ENCODE data around the gene RTTN. TPM values are rescaled to one million over a fixed set of nuclear protein-coding genes. Genes with fewer than 3 reads are reported as not detected.

RTTN gene
- total RNA-seq, 1 experiment from 2014 or later = 14.3 TPM

DNA sequence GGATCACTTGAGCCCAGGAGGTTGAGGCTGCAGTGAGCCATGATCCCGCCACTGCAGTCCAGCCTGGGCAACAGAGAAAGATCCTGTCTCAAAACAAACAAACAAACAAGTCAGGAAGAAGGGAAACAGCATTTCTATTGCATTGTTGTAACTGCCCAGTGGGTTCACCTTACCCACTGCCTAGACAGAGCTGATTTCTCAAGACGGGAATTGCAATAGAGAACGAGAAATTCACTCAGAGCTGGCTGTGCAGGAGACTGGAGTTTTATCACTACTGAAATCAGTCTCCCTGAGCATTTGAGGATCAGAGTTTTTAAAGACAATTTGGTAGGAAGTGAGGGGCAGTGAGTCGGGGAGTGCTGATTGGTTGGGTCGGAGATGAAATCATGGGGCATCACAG is 24.2 kb upstream of the RTTN start:
- TF ChIP-seq EZH2 (IDR thresholded peaks at IDR 0.05; ENCODE audit: low read depth) = no peak
- TF ChIP-seq, protein P1, sequence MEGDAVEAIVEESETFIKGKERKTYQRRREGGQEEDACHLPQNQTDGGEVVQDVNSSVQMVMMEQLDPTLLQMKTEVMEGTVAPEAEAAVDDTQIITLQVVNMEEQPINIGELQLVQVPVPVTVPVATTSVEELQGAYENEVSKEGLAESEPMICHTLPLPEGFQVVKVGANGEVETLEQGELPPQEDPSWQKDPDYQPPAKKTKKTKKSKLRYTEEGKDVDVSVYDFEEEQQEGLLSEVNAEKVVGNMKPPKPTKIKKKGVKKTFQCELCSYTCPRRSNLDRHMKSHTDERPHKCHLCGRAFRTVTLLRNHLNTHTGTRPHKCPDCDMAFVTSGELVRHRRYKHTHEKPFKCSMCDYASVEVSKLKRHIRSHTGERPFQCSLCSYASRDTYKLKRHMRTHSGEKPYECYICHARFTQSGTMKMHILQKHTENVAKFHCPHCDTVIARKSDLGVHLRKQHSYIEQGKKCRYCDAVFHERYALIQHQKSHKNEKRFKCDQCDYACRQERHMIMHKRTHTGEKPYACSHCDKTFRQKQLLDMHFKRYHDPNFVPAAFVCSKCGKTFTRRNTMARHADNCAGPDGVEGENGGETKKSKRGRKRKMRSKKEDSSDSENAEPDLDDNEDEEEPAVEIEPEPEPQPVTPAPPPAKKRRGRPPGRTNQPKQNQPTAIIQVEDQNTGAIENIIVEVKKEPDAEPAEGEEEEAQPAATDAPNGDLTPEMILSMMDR (conservative IDR thresholded peaks at IDR 0.05) = no peak
- H3K27me3 ChIP-seq (ENCODE audit: insufficient read depth, low read depth) = no peaks in the 10 kb centered on the region
- no peak overlapping the region for H2AFZ ChIP-seq
- H3K79me2 ChIP-seq (ENCODE audit: low read depth) = no peaks in the 10 kb centered on the region
- peaks cover 26% of the 10 kb centered on the region for H3K9me3 ChIP-seq (ENCODE audit: insufficient read depth, low read depth)
- H3F3A ChIP-seq (ENCODE audit: insufficient read depth, low read depth) = no peaks in the 10 kb centered on the region; the same call in 1 of the 2 replicates
- no peaks in the 10 kb centered on the region for H3K9me2 ChIP-seq (ENCODE audit: insufficient read depth)
- DNase-seq = no peak
- ChIA-PET CTCF (no interaction called here), POLR2A (ENCODE audit: unreplicated experiment) (no interaction called here)
- no peak overlapping the region for H3K27ac ChIP-seq
- H3K4me3 ChIP-seq = no peak overlapping the region
- H3K4me1 ChIP-seq (replicated peaks; ENCODE audit: insufficient read depth) = no peaks in the 10 kb centered on the region
- intact Hi-C loops (cut with micrococcal nuclease; ENCODE audit: unreplicated experiment) = no loop called here
- H4K20me1 ChIP-seq (ENCODE audit: insufficient read depth) = no peaks in the 10 kb centered on the region
- no peaks in the 10 kb centered on the region for H3K36me3 ChIP-seq (ENCODE audit: low read depth)
- no TSS peak for BruUV-seq (replicated peaks)
- H3K4me2 ChIP-seq = no peak overlapping the region

DNA sequence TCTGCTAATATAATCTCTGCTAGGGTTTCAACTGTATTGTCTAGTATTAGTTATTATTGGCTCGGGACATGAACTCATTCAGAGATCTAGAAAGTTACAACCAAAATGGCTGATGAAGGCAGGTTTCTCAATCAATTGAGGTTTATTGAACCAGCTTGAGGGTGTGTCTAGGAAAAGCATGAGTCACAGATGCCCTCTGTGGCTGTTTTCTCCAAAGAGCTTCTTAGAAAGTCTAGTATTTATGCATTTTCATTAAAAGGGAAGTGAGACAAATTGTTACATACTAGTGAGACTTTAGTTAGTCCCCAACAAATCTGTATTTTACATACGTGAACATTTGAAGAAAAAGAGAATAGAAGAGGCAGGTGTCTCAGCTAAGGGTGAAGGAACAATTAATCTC is 23.0 kb upstream of the RTTN start:
- H3K9me3 ChIP-seq (ENCODE audit: insufficient read depth, low read depth) = peaks cover 26% of the 10 kb centered on the region
- H3K9me2 ChIP-seq (ENCODE audit: insufficient read depth) = no peaks in the 10 kb centered on the region
- BruUV-seq (replicated peaks) = no TSS peak
- no peaks in the 10 kb centered on the region; the same call in 1 of the 2 replicates for H3F3A ChIP-seq (ENCODE audit: insufficient read depth, low read depth)
- POLR2A ChIA-PET (ENCODE audit: unreplicated experiment) = no interaction called here
- no peak overlapping the region for H3K4me3 ChIP-seq
- no peaks in the 10 kb centered on the region for H3K4me1 ChIP-seq (replicated peaks; ENCODE audit: insufficient read depth)
- no peak overlapping the region for H2AFZ ChIP-seq
- TF ChIP-seq, protein P1 (conservative IDR thresholded peaks at IDR 0.05) = no peak
- TF ChIP-seq EZH2 (IDR thresholded peaks at IDR 0.05; ENCODE audit: low read depth) = no peak
- no peaks in the 10 kb centered on the region for H4K20me1 ChIP-seq (ENCODE audit: insufficient read depth)
- H3K4me2 ChIP-seq = no peak overlapping the region
- intact Hi-C loops (cut with micrococcal nuclease; ENCODE audit: unreplicated experiment) = no loop called here
- H3K27ac ChIP-seq = no peak overlapping the region
- no peaks in the 10 kb centered on the region for H3K79me2 ChIP-seq (ENCODE audit: low read depth)
- no peak for DNase-seq
- H3K36me3 ChIP-seq (ENCODE audit: low read depth) = no peaks in the 10 kb centered on the region
- CTCF ChIA-PET = no interaction called here
- no peaks in the 10 kb centered on the region for H3K27me3 ChIP-seq (ENCODE audit: insufficient read depth, low read depth)

DNA sequence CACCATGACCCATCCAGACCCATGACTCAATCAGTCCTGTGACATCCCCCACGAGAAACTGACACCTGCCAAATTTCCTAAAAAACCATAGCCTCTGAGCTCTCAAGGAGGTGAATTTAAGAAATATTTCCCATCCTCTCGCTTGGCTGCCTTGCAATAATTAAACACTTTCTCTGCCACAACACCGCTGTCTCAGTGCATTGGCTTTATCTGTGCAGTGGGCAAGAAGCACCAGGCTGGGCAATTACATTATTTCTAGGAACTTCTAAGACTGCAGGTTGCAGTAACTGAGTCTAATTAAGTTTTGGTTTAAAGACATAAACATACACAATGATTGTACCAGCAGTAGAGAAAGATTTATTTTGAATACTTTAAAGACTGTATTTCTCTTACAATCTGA is 22.0 kb upstream of the RTTN start:
- ChIA-PET CTCF (no interaction called here), POLR2A (ENCODE audit: unreplicated experiment) (no interaction called here)
- no peak overlapping the region for H2AFZ ChIP-seq
- H3K27me3 ChIP-seq (ENCODE audit: insufficient read depth, low read depth) = no peaks in the 10 kb centered on the region
- no peak overlapping the region for H3K27ac ChIP-seq
- H3K9me2 ChIP-seq (ENCODE audit: insufficient read depth) = no peaks in the 10 kb centered on the region
- H3K9me3 ChIP-seq (ENCODE audit: insufficient read depth, low read depth) = peaks cover 26% of the 10 kb centered on the region
- H3K4me1 ChIP-seq (replicated peaks; ENCODE audit: insufficient read depth) = no peaks in the 10 kb centered on the region
- no peak overlapping the region for H3K4me3 ChIP-seq
- intact Hi-C loops (cut with micrococcal nuclease; ENCODE audit: unreplicated experiment) = no loop called here
- no peak overlapping the region for H3K4me2 ChIP-seq
- no peaks in the 10 kb centered on the region for H4K20me1 ChIP-seq (ENCODE audit: insufficient read depth)
- DNase-seq = no peak
- TF ChIP-seq, protein P1 (conservative IDR thresholded peaks at IDR 0.05) = no peak
- no peak for TF ChIP-seq EZH2 (IDR thresholded peaks at IDR 0.05; ENCODE audit: low read depth)
- H3K36me3 ChIP-seq (ENCODE audit: low read depth) = no peaks in the 10 kb centered on the region
- H3K79me2 ChIP-seq (ENCODE audit: low read depth) = no peaks in the 10 kb centered on the region
- no TSS peak for BruUV-seq (replicated peaks)
- H3F3A ChIP-seq (ENCODE audit: insufficient read depth, low read depth) = no peaks in the 10 kb centered on the region; the same call in 1 of the 2 replicates

Data from PC-9 (cell line).